ENCODE measurements around the gene FUOM.

- TF ChIP-seq CTCF (IDR thresholded peaks at IDR 0.05), result no peak
- no peak for TF ChIP-seq EZH2 (IDR thresholded peaks at IDR 0.05)
Measured at GRCh38 chr10:133344236-133344635, 13.6 kb downstream of the FUOM start.

Measured in neural progenitor cell (in vitro differentiated cells).